Body of pancreas (tissue), 4 donors: Measurements from ENCODE around the gene LRRC15. TPM values are rescaled to one million over a fixed set of nuclear protein-coding genes. Genes with fewer than 3 reads are reported as not detected.

ENCODE experiments used
- ATAC-seq: fragments of 150-250 bp; one replicate; pipeline ENCODE4 v1.9.1; 2016
- DNase-seq, 4 donors: peaks; one replicate each; pipeline ENCODE4 v3.0.0-alpha.2; 2019
- H3K27ac ChIP-seq, 4 donors: fragments of 200-600 bp; sonication (generic); 1 replicate in 3 of 4; 2 replicates in 1 of 4; pipeline versions ENCODE4 v1.5.1 to v1.6.1; 2016 to 2019; ENCODE audit warnings: mild to moderate bottlenecking in 1 of 4, mixed read lengths in 1 of 4, moderate library complexity in 1 of 4
- H3K27me3 ChIP-seq, 2 donors: fragments of 200-600 bp; sonication (generic); one replicate each; pipeline ENCODE4 v1.6.0; 2016; ENCODE audit warnings: mild to moderate bottlenecking in 1 of 2
- H3K36me3 ChIP-seq, 2 donors: fragments of 200-600 bp; sonication (generic); replicated peaks in 1 of 2; 2 replicates each; pipeline ENCODE4 v1.5.1; 2016; ENCODE audit warnings: low read depth in 2 of 2; ENCODE audit not compliant: insufficient read depth in 1 of 2
- H3K4me1 ChIP-seq: fragments of 200-600 bp; sonication (generic); one replicate; pipeline ENCODE4 v1.6.0; 2016
- H3K4me3 ChIP-seq, 2 donors: fragments of 200-600 bp; sonication (generic); 1 replicate in 1 of 2; 2 replicates in 1 of 2; pipeline ENCODE4 v1.5.1; 2016 to 2019
- H3K9me3 ChIP-seq, 3 donors: fragments of 200-600 bp; sonication (generic); 1 replicate in 2 of 3; 2 replicates in 1 of 3; pipeline ENCODE4 v1.5.1; 2016
- CTCF ChIP-seq, 7 experiments: fragments of 450-650 bp in 4 of 7; fragments of 200-600 bp in 3 of 7; sonication (generic) in 3 of 7; IDR thresholded peaks; one replicate each; pipeline ENCODE4 v1.5.1; 2016 to 2019; ENCODE audit warnings: antibody characterized with exemption in 7 of 7
- POLR2A ChIP-seq, 3 donors: fragments of 450-650 bp; IDR thresholded peaks; one replicate each; pipeline ENCODE4 v1.6.1; 2016; ENCODE audit warnings: antibody characterized with exemption in 3 of 3, mild to moderate bottlenecking in 2 of 3
- WGBS, 2 donors: methylation state at CpG; one replicate each; pipeline ENCODE4 v1.1.5; 2017; 5-methylcytosine and 5-hydroxymethylcytosine counted together
- intact Hi-C: fragments of 100-400 bp; cut with DNase I; formaldehyde crosslinking; loops from one replicate; pipeline ENCODE4 v1.15.1; 2023
- total RNA-seq, 2 donors: library from RNA; depleted of rRNA; stranded (reverse); fragments of >200 nt; gene quantifications; one replicate each; pipeline ENCODE4 v1.1.0, GENCODE V29; 2016

LRRC15 gene
- total RNA-seq, 2 donors from 2014 or later = 0.26 TPM; not detected in 1

GRCh38 chr3:194324823-194325327, 44.7 kb downstream of the LRRC15 start:
- WGBS, 2 donors = 86 to 88% methylated on average over 3 of the region's 3 CpGs
- no peak for DNase-seq
- intact Hi-C loops = no loop called here
- Histone ChIP-seq H3K27me3 (no peaks in the 10 kb centered on the region), H3K9me3 (no peaks in the 10 kb centered on the region), H3K4me3 (no peak overlapping the region), H3K27ac (no peak overlapping the region), H3K36me3 (no peaks in the 10 kb centered on the region), H3K4me1 (peaks cover 22% of the 10 kb centered on the region)
- TF ChIP-seq CTCF (IDR thresholded peaks at IDR 0.05) = no peak
- no peak for TF ChIP-seq POLR2A (IDR thresholded peaks at IDR 0.05)
- ATAC-seq = no peak

GRCh38 chr3:194323785-194324735, 45.5 kb downstream of the LRRC15 start:
- H3K27me3 ChIP-seq = no peaks in the 10 kb centered on the region
- TF ChIP-seq CTCF (IDR thresholded peaks at IDR 0.05) (no peak), POLR2A (IDR thresholded peaks at IDR 0.05) (no peak)
- H3K36me3 ChIP-seq = no peaks in the 10 kb centered on the region
- H3K27ac ChIP-seq = no peak overlapping the region
- DNase-seq (peak in 2 of 4 donors; percentile 30 to 34), ATAC-seq (peak; percentile 23)
- 45 to 65% methylated on average over 18 to 39 of the region's 39 CpGs for WGBS, 2 donors
- intact Hi-C loops = no loop called here
- peaks cover 27% of the 10 kb centered on the region for H3K4me1 ChIP-seq
- H3K9me3 ChIP-seq = no peaks in the 10 kb centered on the region
- H3K4me3 ChIP-seq = no peak overlapping the region

- DNase-seq (no peak), ATAC-seq (no peak)
- no peak overlapping the region for H3K27ac ChIP-seq
Measured at GRCh38 chr3:194322678-194323211, 46.8 kb downstream of the LRRC15 start.

More at GRCh38 chr3:194322678-194323211, 46.8 kb downstream of the LRRC15 start:
- intact Hi-C loops = no loop called here
- Histone ChIP-seq H3K9me3 (no peaks in the 10 kb centered on the region), H3K36me3 (no peaks in the 10 kb centered on the region), H3K4me1 (peaks cover 27% of the 10 kb centered on the region), H3K27me3 (no peaks in the 10 kb centered on the region), H3K4me3 (no peak overlapping the region)
- WGBS, 2 donors = 74% methylated on average over 18 of the region's 18 CpGs
- no peak for TF ChIP-seq CTCF (IDR thresholded peaks at IDR 0.05)
- no peak for TF ChIP-seq POLR2A (IDR thresholded peaks at IDR 0.05)
